AG04449 (cell line): Measurements from ENCODE around the gene NPTN.

Experiments
- CTCF ChIA-PET: fragments of 350-600 bp; formaldehyde crosslinking; extraction: SDS; loops from one replicate; lab custom pipeline; 2021; ENCODE audit warnings: antibody characterized with exemption; lab: Yijun Ruan, JAX
- POLR2A ChIA-PET: fragments of 400-600, 350-600 bp; formaldehyde crosslinking; extraction: SDS; loops from one replicate; lab custom pipeline; 2020; ENCODE audit warnings: antibody characterized with exemption, inconsistent platforms; lab: Yijun Ruan, JAX
- DNase-seq: peaks from one replicate; pipeline ENCODE4 v3.0.0-alpha.2; 2010; ENCODE audit warnings: low read depth, low spot score
- H3K4me3 ChIP-seq: 2 replicates; pipeline ENCODE4 v1.5.1; 2011; ENCODE audit warnings: low read depth, mild to moderate bottlenecking, control low read depth, low read length
- TF ChIP-seq, protein P1 (sequence below): IDR thresholded peaks from one replicate; pipeline ENCODE4 v1.5.1; 2011; ENCODE audit warnings: mild to moderate bottlenecking, moderate library complexity, low read length, control low read depth, inconsistent platforms; ENCODE audit not compliant: insufficient read depth; ENCODE audit errors: missing control alignments

Gene NPTN

DNA sequence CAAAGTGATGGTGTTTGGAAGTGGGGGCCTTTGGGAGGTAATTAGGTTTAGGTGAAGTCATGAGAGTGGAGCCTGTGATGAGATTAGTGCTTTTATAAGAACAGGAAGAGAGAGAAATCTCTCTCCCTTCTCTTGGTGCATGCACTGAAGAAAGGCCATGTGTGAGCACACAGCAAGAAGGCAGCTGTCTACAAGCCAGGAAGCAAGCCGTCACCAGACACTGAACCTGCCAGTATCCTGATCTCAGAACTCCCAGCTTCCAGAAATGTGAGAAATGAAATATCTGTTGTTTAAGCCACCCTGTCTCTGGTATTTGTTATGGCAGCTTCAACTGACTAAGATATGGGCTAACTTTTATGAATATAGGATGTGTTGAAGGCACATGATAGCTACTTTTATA lies 117.7 kb downstream of the NPTN start:
- POLR2A ChIA-PET, result no interaction called here
- CTCF ChIA-PET, result no interaction called here
- TF ChIP-seq, protein P1, sequence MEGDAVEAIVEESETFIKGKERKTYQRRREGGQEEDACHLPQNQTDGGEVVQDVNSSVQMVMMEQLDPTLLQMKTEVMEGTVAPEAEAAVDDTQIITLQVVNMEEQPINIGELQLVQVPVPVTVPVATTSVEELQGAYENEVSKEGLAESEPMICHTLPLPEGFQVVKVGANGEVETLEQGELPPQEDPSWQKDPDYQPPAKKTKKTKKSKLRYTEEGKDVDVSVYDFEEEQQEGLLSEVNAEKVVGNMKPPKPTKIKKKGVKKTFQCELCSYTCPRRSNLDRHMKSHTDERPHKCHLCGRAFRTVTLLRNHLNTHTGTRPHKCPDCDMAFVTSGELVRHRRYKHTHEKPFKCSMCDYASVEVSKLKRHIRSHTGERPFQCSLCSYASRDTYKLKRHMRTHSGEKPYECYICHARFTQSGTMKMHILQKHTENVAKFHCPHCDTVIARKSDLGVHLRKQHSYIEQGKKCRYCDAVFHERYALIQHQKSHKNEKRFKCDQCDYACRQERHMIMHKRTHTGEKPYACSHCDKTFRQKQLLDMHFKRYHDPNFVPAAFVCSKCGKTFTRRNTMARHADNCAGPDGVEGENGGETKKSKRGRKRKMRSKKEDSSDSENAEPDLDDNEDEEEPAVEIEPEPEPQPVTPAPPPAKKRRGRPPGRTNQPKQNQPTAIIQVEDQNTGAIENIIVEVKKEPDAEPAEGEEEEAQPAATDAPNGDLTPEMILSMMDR, result no peak
- H3K4me3 ChIP-seq, result no peak overlapping the region
- no peak for DNase-seq
